Measurements from ENCODE around the gene NT5C3A. TPM values are rescaled to one million over a fixed set of nuclear protein-coding genes. Genes with fewer than 3 reads are reported as not detected.

The NT5C3A gene
- total RNA-seq, 2 donors from 2014 or later: 17.5 to 22.1 TPM

DNA sequence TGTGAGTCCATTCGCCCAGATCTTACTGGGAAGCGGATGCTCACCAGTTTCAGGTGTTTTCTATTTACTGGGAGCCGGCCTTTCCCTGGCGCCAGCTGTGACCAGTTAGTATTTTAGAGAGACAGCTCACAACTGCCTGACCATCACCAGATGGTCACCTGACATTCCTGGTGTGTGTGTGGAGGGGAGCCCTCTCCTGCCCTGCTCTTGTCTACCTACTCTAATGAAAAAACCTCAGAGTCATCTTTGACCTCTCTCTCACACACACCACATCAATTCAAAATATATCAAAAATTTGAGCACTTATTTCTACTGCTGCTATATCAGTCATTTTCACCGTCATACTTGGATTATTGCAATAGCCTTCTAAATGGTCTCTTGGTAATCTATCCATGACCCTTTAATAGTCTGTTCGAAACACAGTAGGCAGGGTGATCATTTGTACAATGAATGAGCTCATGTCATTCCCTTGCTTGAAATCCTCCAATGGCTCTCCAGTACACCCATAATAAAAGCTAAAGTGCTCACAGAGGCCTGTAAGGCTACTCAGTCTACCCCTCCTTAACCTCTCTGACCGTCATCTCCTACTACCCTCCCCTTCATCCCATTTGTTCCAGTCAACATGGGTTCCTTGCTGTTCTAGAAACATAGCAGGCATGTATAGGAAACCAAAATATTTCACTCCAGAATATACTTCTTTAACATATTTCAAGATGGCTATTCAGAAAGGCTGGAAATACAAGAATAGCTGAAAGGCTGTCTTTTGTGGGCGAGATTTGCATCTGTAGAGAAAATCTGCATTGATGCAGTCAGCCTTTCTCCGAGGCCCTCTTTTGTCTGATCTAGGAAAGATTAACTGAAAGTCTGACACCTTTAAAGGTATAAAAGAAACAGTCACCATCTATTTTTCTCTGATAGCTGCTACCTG, 17.5 kb upstream of the NT5C3A start:
- Mint-ChIP-seq H3K27ac (no peak overlapping the region), H3K4me1 (peaks cover 19% of the 10 kb centered on the region), H3K27me3 (ENCODE audit: insufficient read depth) (peaks cover 3% of the 10 kb centered on the region), H3K36me3 (ENCODE audit: low read depth) (no peaks in the 10 kb centered on the region), H3K4me3 (no peak overlapping the region), H3K9me3 (no peaks in the 10 kb centered on the region)
- peaks cover 6% of the 10 kb centered on the region for H3K4me1 ChIP-seq (ENCODE audit: control insufficient read depth, insufficient read depth, low read length)
- H3K36me3 ChIP-seq (ENCODE audit: control insufficient read depth, insufficient read depth, low read length): no peaks in the 10 kb centered on the region
- WGBS, 2 experiments (ENCODE audit: insufficient coverage in 1 of 2, insufficient read length in 1 of 2): 87 to 89% methylated on average over 5 to 9 of the region's 9 CpGs
- no peak overlapping the region for H3K27ac ChIP-seq (ENCODE audit: low read depth, low read length)
- H3K9ac ChIP-seq (ENCODE audit: extremely low read depth, low read length, poor library complexity, severe bottlenecking): no peak overlapping the region
- no peak for DNase-seq
- no peak overlapping the region for H3K4me3 ChIP-seq (ENCODE audit: low read length)
- TF ChIP-seq, protein P1, sequence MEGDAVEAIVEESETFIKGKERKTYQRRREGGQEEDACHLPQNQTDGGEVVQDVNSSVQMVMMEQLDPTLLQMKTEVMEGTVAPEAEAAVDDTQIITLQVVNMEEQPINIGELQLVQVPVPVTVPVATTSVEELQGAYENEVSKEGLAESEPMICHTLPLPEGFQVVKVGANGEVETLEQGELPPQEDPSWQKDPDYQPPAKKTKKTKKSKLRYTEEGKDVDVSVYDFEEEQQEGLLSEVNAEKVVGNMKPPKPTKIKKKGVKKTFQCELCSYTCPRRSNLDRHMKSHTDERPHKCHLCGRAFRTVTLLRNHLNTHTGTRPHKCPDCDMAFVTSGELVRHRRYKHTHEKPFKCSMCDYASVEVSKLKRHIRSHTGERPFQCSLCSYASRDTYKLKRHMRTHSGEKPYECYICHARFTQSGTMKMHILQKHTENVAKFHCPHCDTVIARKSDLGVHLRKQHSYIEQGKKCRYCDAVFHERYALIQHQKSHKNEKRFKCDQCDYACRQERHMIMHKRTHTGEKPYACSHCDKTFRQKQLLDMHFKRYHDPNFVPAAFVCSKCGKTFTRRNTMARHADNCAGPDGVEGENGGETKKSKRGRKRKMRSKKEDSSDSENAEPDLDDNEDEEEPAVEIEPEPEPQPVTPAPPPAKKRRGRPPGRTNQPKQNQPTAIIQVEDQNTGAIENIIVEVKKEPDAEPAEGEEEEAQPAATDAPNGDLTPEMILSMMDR (conservative IDR thresholded peaks at IDR 0.05): no peak
- no peaks in the 10 kb centered on the region for H3K9me3 ChIP-seq (ENCODE audit: control insufficient read depth, low read length)
- H3K27me3 ChIP-seq (ENCODE audit: control insufficient read depth, insufficient read depth, low read length, poor library complexity, severe bottlenecking): no peaks in the 10 kb centered on the region

DNA sequence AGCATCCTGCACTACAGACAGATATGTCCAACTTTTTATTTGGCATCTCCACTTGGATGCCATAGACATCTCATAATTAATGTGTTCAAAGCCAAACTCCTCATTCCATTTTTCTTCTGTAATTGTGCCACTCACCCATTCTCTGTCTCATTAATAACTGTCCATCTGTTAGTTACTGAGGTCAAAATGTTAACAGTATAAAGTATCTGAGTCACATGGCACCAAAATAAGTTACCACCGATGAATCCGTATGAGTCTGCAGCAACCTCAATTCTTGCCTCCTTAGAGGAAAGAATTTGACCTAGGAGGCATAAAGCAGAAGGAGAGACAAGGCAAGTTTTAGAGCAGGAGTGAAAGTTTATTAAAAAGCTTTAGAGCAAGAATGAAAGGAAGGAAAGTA, 16.5 kb upstream of the NT5C3A start:
- H3K4me3 Mint-ChIP-seq: no peak overlapping the region
- no peaks in the 10 kb centered on the region for H3K9me3 Mint-ChIP-seq

GRCh38 chr7:33076737-33077136, 14.2 kb upstream of the NT5C3A start:
- Histone ChIP-seq H3K9ac (ENCODE audit: extremely low read depth, low read length, poor library complexity, severe bottlenecking) (no peak overlapping the region), H3K36me3 (ENCODE audit: control insufficient read depth, insufficient read depth, low read length) (no peaks in the 10 kb centered on the region), H3K4me3 (ENCODE audit: low read length) (no peak overlapping the region), H3K9me3 (ENCODE audit: control insufficient read depth, low read length) (peaks cover 5% of the 10 kb centered on the region), H3K27me3 (ENCODE audit: control insufficient read depth, insufficient read depth, low read length, poor library complexity, severe bottlenecking) (no peaks in the 10 kb centered on the region), H3K27ac (ENCODE audit: low read depth, low read length) (no peak overlapping the region), H3K4me1 (ENCODE audit: control insufficient read depth, insufficient read depth, low read length) (peaks cover 6% of the 10 kb centered on the region)
- DNase-seq: no peak
- Mint-ChIP-seq H3K27me3 (ENCODE audit: insufficient read depth) (peaks cover 3% of the 10 kb centered on the region), H3K4me3 (no peak overlapping the region), H3K9me3 (peaks cover 6% of the 10 kb centered on the region), H3K4me1 (peaks cover 19% of the 10 kb centered on the region), H3K27ac (no peak overlapping the region), H3K36me3 (ENCODE audit: low read depth) (no peaks in the 10 kb centered on the region)
- TF ChIP-seq, protein P1 (conservative IDR thresholded peaks at IDR 0.05): no peak
- WGBS, 2 experiments (ENCODE audit: insufficient coverage in 1 of 2, insufficient read length in 1 of 2): 80 to 89% methylated on average over 1 to 3 of the region's 3 CpGs

More for the DNA sequence above, 16.5 kb upstream of the NT5C3A start:
- H3K4me1 ChIP-seq (ENCODE audit: control insufficient read depth, insufficient read depth, low read length): peaks cover 6% of the 10 kb centered on the region
- no peaks in the 10 kb centered on the region for H3K36me3 ChIP-seq (ENCODE audit: control insufficient read depth, insufficient read depth, low read length)
- H3K36me3 Mint-ChIP-seq (ENCODE audit: low read depth): no peaks in the 10 kb centered on the region
- no peak for DNase-seq
- no peak overlapping the region for H3K4me3 ChIP-seq (ENCODE audit: low read length)
- H3K27ac Mint-ChIP-seq: no peak overlapping the region
- TF ChIP-seq, protein P1 (conservative IDR thresholded peaks at IDR 0.05): no peak
- H3K9ac ChIP-seq (ENCODE audit: extremely low read depth, low read length, poor library complexity, severe bottlenecking): no peak overlapping the region
- H3K4me1 Mint-ChIP-seq: peaks cover 19% of the 10 kb centered on the region
- no peaks in the 10 kb centered on the region for H3K9me3 ChIP-seq (ENCODE audit: control insufficient read depth, low read length)
- peaks cover 3% of the 10 kb centered on the region for H3K27me3 Mint-ChIP-seq (ENCODE audit: insufficient read depth)
- H3K27ac ChIP-seq (ENCODE audit: low read depth, low read length): no peak overlapping the region
- H3K27me3 ChIP-seq (ENCODE audit: control insufficient read depth, insufficient read depth, low read length, poor library complexity, severe bottlenecking): no peaks in the 10 kb centered on the region
- WGBS, 2 experiments (ENCODE audit: insufficient coverage in 1 of 2, insufficient read length in 1 of 2): 98 to 100% methylated on average over 2 of the region's 2 CpGs

Measured in endodermal cell (in vitro differentiated cells).